Chondrocyte (in vitro differentiated cells): Measurements from ENCODE around the gene KIAA1328. TPM values are rescaled to one million over a fixed set of nuclear protein-coding genes. Genes with fewer than 3 reads are reported as not detected.

Experiments
- DNase-seq: peaks from one replicate; pipeline ENCODE4 v3.0.0; 2021; ENCODE audit warnings: mixed read lengths, low spot score
- H3K27ac Mint-ChIP-seq: one replicate; pipeline ENCODE4 v1.8.0; 2021; ENCODE audit warnings: mild to moderate bottlenecking, moderate library complexity, mixed read lengths; ENCODE audit not compliant: unreplicated experiment
- H3K27me3 Mint-ChIP-seq: 2 replicates; pipeline ENCODE4 v1.8.0; 2021; ENCODE audit warnings: low read depth, mixed read lengths
- H3K36me3 Mint-ChIP-seq: 2 replicates; pipeline ENCODE4 v1.8.0; 2021; ENCODE audit warnings: low read depth, mixed read lengths
- H3K4me1 Mint-ChIP-seq: 2 replicates; pipeline ENCODE4 v1.8.0; 2021; ENCODE audit warnings: low read depth, mild to moderate bottlenecking, mixed read lengths
- H3K4me3 Mint-ChIP-seq: one replicate; pipeline ENCODE4 v1.8.0; 2021; ENCODE audit warnings: mild to moderate bottlenecking, moderate library complexity, mixed read lengths; ENCODE audit not compliant: unreplicated experiment
- H3K9me3 Mint-ChIP-seq: 2 replicates; pipeline ENCODE4 v1.8.0; 2021; ENCODE audit warnings: low read depth, mixed read lengths
- total RNA-seq: library from RNA; stranded (reverse); gene quantifications from 3 replicates; pipeline ENCODE4 v1.2.1, GENCODE V29; 2021
- TF ChIP-seq, protein P1 (sequence below): fragments of 200-600 bp; sonication (generic); IDR thresholded peaks from 2 replicates; pipeline ENCODE4 v1.5.0; 2021; ENCODE audit warnings: antibody characterized with exemption, mild to moderate bottlenecking, moderate library complexity

The KIAA1328 gene
- total RNA-seq, 1 donor from 2014 or later: 6.3 TPM

DNA sequence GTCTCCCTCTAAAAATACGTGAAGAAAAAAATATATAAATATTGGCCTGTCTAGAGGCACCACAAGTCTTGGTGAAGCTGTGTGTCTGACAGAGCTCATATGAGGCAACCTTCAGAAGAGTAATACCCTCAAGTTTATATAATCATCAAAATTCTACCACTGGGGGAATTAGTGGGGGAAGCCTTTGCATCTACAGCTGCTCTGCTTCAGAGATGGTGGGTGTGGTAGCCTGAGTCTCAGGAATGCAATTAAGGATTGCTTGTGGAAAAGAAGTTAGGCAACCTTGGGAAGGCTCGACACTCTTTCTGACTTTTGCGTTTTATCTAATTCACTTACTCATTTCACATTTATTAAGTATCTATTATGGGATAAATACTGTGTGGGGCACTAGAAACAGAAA, 17.5 kb upstream of the KIAA1328 start:
- TF ChIP-seq, protein P1, sequence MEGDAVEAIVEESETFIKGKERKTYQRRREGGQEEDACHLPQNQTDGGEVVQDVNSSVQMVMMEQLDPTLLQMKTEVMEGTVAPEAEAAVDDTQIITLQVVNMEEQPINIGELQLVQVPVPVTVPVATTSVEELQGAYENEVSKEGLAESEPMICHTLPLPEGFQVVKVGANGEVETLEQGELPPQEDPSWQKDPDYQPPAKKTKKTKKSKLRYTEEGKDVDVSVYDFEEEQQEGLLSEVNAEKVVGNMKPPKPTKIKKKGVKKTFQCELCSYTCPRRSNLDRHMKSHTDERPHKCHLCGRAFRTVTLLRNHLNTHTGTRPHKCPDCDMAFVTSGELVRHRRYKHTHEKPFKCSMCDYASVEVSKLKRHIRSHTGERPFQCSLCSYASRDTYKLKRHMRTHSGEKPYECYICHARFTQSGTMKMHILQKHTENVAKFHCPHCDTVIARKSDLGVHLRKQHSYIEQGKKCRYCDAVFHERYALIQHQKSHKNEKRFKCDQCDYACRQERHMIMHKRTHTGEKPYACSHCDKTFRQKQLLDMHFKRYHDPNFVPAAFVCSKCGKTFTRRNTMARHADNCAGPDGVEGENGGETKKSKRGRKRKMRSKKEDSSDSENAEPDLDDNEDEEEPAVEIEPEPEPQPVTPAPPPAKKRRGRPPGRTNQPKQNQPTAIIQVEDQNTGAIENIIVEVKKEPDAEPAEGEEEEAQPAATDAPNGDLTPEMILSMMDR: no peak
- peaks cover 24% of the 10 kb centered on the region for H3K36me3 Mint-ChIP-seq
- no peaks in the 10 kb centered on the region for H3K27me3 Mint-ChIP-seq
- no peak overlapping the region for H3K27ac Mint-ChIP-seq
- DNase-seq: no peak
- H3K9me3 Mint-ChIP-seq: no peaks in the 10 kb centered on the region
- H3K4me3 Mint-ChIP-seq: no peak overlapping the region
- peaks cover 28% of the 10 kb centered on the region for H3K4me1 Mint-ChIP-seq

DNA sequence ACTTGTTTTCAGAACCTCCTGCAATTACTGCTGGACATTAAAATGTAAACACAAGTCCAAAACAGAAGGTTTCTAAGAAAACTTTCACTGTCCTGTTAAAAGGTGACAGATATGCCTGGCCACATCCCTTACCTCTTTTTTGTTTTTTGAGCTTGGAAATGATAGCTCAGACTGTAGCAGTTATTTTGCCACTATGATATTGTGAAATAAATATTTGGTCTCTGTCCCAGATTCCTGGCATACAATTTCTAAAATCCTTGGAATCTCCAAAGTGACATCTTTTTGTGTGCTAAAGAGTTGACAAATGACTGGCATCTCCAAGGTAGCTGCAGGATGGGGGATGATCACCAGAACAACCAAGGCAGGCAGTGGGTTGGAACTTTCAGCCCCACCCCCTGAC, 17.0 kb upstream of the KIAA1328 start:
- TF ChIP-seq, protein P1: no peak
- DNase-seq: no peak
- H3K27me3 Mint-ChIP-seq: no peaks in the 10 kb centered on the region
- peaks cover 28% of the 10 kb centered on the region for H3K4me1 Mint-ChIP-seq
- H3K27ac Mint-ChIP-seq: no peak overlapping the region
- H3K4me3 Mint-ChIP-seq: no peak overlapping the region
- H3K9me3 Mint-ChIP-seq: no peaks in the 10 kb centered on the region
- peaks cover 22% of the 10 kb centered on the region for H3K36me3 Mint-ChIP-seq

DNA sequence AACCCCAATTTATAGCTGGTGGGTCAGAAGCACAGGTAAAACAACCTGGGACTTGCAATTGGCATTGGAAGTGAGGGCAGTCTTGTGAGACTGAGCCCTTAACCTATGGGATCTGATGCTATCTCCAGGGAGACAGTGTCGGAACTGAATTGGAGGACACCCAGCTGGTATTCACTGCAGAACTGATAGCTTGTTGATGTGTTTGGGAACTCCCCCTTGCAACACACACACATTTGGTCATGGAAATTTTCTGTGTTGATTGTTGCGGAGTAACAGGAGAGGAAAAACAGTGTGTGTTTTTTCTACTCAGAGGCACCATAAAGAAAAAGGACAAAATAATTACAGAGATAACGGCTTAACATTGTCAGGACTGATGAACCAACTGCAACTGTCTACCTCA, 16.2 kb upstream of the KIAA1328 start:
- Mint-ChIP-seq H3K9me3 (no peaks in the 10 kb centered on the region), H3K4me1 (peaks cover 28% of the 10 kb centered on the region), H3K27me3 (no peaks in the 10 kb centered on the region), H3K27ac (no peak overlapping the region), H3K4me3 (no peak overlapping the region), H3K36me3 (peaks cover 16% of the 10 kb centered on the region)
- TF ChIP-seq, protein P1: no peak
- no peak for DNase-seq

DNA sequence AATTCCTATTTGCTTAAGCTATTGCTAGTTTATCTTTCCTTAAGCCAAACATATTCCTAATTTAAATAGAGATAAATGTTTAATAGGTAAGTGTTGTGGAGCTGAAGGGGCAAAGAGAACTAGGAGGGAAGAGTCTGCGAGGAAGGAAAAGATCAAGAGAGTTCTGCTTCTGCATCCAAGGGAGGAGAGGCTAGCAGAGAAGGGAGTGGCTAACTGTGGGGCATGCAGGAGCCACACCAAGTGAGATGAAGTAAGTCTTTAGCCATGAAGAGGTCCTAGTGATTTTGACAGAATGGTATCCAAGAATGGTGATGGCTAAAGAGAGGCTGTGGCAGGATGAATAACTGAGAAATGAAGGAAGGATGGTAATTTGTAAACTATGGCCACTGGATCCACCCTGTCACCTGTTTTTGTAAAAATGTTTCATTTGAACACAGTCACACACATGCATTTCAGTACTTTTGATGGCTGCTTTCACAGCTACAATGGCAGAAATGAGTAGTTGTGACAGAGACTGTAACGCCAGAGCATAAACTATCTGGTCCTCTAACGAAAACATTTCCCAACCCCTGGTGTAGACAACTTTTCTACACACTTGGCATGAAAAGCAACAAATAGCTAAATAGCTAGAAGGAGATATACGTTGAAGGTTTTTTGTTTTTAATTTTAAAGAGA, 15.7 kb upstream of the KIAA1328 start:
- H3K9me3 Mint-ChIP-seq: no peaks in the 10 kb centered on the region
- peaks cover 26% of the 10 kb centered on the region for H3K4me1 Mint-ChIP-seq
- no peak for DNase-seq
- H3K4me3 Mint-ChIP-seq: no peak overlapping the region
- TF ChIP-seq, protein P1: no peak
- no peaks in the 10 kb centered on the region for H3K27me3 Mint-ChIP-seq
- peaks cover 15% of the 10 kb centered on the region for H3K36me3 Mint-ChIP-seq
- no peak overlapping the region for H3K27ac Mint-ChIP-seq

DNA sequence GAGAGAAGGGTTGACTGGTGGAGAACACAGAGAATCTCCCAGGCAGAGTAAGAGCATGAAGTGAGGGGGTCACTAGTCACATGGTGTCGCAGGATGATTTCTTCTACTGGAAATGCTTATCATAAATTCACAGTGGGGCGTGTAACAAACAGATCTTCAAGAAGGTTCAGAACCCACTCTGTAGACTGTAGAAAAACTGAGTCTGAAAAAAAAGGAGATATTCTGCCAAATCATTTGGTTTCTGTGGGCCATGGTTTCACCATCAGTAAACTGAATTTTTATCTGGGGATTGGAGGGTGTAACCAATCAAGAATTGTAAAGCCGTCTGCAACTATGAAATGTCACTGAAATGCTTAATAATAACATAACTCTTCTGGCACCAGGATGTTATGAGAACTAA, 15.1 kb upstream of the KIAA1328 start:
- DNase-seq: no peak
- H3K4me1 Mint-ChIP-seq: peaks cover 20% of the 10 kb centered on the region

More for the DNA sequence above, 15.1 kb upstream of the KIAA1328 start:
- Mint-ChIP-seq H3K27ac (no peak overlapping the region), H3K9me3 (no peaks in the 10 kb centered on the region), H3K27me3 (no peaks in the 10 kb centered on the region), H3K4me3 (no peak overlapping the region), H3K36me3 (peaks cover 15% of the 10 kb centered on the region)
- TF ChIP-seq, protein P1: no peak
